ENCODE results near the gene GCNT3.

Gene GCNT3, protein sequence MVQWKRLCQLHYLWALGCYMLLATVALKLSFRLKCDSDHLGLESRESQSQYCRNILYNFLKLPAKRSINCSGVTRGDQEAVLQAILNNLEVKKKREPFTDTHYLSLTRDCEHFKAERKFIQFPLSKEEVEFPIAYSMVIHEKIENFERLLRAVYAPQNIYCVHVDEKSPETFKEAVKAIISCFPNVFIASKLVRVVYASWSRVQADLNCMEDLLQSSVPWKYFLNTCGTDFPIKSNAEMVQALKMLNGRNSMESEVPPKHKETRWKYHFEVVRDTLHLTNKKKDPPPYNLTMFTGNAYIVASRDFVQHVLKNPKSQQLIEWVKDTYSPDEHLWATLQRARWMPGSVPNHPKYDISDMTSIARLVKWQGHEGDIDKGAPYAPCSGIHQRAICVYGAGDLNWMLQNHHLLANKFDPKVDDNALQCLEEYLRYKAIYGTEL

DNA sequence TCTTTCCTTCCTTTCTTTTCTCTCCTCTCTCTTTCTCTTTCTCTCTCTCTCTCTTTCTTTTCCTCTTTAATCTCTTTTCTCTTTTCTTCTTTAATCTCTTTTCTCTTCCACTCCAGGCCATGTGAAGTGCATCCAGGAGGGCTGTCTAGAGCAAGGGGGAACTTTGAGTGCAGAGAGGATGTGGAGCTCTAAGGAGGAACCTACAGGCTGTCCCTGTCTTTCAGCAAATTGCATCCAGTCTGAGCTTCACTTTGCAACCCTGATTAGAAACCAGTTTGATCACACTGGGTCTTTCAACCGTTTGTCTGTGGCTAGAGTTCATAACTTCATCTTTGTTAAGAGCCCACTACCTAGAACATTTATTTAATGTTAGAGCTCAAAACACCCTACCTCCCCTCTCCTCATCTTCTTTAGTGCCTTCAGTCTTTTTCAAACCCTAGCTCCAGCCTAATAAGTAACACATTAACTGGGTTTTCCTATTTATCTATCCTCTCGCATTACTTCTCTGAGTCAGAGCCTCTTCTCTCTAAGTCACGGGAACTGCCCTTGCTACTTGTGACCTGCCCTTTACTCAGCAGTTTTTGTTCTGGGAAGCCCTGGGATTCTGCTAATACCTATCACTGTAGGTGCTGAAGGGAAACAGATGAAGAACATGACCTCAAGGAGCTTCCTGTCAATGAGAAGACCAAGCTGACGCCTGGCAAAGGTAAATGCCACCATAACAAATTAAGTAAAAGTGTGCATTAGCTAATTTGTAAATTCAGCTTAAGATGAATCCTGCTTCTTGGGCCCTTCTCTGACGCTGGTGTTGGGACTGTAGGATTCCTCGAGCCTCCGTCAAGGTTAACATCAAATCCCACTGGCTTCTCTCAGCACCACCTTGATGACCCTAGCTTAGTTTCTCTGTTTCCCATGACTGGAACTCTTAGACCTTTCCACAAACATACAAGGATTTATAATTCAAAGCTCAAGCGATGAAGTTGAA lies at the start of gene GCNT3:
GCNT3 (plus strand) TSS at position 508 of the 985 bp plus-strand sequence. CDS start 6,456 bp downstream, outside the sequence.
- DNase-seq: no peak

DNA sequence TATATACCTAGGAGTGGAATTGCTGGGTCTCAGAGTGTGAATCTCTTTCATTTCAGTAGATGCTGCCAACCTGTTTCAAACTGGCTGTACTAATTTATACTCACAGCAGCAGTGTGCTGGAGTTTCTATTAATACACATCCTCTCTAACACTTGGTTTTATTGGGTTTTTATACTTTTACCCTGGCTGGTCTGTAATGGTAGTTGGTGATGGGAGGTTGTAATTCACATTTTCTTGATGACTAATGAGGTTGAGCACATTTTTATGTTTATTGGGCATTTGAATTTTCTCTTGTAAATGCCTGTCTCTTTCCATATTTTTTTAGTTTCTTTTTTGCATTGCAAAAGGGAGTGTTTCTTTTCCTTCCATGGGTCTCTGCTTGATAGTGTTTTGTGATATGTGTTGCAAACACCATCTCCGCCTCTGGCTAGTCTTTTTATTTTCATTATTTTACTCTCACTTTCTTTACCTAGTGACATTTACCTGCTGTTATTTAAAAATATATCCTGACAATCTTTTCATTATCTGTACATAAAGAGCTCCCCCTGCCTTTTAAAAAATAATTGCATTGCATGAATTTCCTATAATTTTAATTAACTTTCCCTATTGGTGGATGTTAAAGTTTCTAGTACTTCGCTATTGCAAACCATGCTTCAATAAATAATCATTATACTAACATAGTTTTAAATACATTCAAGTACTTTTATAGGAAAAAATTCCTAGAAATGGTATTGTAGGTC lies 49.0 kb upstream of the GCNT3 start:
- DNase-seq: no peak

DNA sequence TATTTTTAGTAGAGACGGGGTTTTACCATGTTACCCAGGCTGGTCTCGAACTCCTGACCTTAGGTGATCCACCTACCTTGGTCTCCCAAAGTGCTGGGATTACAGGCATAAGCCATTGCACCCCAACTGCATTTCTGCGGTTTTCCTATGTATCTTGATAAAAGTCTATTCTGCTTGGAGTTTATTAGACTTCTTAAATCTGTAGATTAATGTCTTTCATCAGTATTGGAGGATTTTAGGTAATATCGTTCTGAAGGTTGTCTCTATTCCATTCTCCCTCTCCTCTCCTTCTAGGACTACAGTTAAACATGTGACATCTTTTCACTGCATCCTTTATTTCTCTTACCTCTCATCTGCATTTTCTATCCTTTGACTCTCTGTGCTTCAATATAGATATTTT lies 46.3 kb upstream of the GCNT3 start:
- no peak for DNase-seq

DNA sequence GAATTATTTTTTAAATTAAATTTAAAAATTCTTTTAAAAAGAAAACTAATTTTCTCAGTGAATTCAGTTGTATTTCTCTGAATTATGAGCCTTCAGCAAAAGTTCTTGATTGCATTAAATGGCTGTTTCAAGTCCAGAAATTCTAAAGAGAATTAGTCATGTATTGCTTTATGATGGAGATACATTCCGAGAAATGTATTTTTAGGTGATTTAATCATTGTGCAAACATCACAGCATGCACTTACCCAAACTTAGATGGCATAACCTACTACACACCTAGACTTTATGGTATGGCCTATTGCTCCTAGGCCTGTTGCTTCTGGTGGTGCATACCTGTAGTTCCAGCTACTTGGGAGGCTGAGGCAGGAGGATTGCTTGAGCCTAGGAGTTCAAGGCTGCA lies 44.3 kb upstream of the GCNT3 start:
- DNase-seq: no peak

DNA sequence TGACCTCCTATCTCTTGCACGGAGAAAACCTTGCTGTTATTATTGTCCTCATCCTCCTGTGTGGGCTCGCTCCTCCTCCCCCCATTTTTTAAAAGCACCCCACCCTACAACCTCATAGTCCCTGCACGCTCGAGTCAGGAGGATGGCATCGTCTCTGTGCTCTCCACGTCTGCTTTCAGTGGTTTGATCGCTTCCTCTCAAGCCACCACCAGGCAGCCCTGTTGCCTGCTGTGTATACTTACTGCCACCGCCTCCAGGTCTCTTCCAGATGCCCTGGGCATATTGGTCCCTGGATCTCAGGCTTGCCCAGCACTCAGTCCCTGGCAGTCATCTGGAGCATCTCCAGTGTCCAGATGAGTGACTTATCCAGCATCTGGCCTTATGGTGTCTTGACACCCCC lies 42.1 kb upstream of the GCNT3 start:
- no peak for DNase-seq

DNA sequence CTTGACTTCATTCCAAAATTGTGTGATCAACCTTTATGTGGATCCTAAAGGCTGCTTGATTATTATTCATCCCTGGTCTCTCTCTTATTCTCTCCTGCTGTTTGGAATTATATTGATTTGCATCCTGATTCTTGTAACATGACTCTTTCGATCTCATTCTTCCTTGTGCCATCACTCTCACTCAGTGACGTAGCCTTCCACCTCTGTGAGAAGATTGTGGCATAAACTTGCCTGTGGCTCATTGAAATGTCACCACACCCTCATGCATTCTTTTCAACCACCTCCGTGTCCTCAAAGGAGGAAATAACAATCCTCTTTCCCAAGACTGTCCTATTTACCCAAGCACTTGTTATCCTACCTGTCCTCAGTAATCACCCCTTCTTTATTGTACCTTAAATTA lies 41.3 kb upstream of the GCNT3 start:
- DNase-seq: no peak

DNA sequence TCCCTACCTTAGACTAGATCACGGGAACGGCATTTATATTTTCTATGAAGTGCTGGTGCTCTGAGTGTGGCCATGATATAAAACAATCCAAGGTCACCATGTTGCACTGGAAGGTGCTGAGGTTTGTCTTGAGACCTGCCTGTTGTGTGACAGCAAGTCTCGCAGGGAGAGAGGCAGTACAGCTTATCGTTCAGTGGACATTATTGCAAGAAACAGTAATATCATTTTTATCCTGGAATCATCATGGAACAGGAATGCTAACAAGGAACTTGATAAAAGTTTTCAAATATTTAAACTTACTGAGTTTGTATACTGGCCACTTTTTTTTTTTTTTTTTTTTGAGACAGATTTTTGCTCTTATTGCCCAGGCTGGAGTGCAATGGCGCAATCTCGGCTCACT lies 40.0 kb upstream of the GCNT3 start:
- DNase-seq: no peak

DNA sequence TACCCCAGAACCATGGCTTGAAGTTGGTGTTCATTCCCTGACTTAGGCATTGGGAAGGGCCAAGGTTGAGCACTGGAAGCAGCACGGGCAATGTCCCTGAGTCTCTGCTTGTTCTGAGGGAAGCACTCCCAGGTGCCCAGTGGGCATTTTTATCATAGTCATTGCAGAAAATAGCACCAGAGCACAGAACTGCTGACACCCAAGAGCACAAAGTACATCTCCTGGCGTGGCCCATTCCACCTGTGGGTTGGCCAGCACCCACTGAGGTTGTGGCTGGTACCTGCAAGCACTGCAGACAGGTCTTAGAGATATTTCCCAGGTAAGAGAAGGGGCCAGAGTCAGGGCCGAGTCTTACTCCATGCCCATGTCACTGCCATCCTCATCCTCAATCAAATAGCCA lies 28.5 kb upstream of the GCNT3 start:
- no peak for DNase-seq

DNA sequence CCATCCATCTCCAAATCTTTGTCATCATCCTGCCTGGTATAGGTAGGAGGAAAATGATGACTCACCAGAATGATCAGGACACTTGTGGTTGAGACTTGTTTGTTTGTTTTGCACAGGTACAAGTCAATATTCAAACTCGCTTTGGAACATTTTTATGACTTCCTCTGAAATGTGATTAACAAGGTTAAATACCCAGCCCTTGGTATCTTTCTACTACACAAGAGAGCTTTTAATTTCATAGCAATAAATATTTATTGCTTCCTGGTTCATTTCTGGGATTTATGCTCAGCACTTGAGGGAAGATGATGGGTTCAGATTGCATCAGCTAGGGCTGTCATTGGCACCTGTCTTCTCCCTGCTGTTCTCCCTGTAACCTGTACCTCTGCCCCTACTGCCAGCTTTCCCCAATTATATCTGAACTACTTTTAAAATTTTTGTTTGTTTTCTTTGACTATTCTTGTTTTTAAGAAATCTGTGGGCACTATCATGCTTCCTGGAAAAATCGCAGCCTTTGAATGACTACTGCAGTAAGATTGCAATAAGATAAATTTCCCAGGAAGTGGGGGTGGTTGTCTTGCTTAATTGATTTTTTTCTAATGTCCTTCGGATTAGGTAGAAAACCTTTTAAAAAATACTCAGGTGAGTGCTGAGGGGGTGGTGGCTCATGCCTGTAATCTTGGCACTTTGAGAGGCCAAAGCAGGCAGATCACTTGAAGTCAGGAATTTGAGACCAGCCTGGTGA lies 24.3 kb upstream of the GCNT3 start:
- DNase-seq: no peak

DNA sequence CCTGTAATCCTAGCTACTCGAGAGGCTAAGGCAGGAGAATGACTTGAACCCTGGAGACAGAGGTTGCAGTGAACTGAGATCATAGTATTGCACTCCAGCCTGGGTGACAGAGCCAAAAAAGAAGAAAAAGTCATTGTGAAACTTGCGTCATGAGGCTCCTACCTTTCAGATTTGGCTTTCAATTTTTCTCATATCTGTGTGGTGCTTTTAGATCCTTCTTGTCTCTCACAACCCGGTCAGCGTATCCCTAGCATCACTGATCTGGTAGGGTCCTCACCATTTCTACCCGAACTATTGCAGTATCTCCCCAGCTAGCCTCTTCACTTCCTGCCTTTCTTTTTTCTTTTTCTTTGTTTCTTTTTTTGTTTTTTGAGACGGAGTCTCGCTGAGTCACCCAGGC lies 21.6 kb upstream of the GCNT3 start:
- no peak for DNase-seq

DNA sequence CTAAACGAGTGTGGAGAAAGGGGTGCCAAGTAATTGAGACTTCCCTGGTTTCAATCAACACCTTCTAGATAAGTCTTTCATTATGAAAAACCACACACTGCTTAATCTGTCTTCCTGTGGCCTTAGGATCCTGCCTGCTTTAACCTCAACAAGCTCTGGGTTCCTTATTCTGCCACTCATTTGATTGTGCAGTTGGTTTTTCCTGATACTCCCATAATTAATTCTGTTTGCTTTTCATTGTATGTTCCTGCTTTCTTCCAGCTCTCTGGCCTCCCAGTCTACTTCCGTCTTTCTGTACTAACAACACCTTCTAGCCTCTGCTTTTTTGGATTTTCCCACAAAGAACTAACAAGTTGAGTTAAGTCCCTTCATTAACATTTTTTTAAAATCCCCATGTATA lies 20.2 kb upstream of the GCNT3 start:
- no peak for DNase-seq

DNA sequence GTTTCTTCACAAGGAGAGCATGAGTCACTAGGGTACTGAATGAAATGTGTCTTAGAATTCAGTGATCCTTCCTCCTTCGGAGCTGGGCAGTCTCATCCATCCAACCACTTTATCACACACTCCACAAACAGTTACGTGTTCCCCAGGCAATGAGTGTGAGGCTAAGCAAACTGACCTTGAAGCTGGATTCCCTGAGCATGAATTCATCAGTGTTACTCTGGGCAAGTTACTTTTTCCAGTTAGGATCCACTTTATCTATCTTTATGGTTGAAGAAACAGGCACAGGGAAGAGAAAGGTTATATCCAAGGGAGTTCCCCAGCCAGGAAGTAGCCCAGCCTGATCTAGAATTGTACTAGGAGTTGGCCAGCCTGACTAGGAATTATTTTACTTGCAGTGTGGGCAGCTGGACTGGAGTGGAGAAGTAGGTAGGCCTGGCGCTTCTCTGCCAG lies 17.1 kb upstream of the GCNT3 start:
- DNase-seq: no peak

DNA sequence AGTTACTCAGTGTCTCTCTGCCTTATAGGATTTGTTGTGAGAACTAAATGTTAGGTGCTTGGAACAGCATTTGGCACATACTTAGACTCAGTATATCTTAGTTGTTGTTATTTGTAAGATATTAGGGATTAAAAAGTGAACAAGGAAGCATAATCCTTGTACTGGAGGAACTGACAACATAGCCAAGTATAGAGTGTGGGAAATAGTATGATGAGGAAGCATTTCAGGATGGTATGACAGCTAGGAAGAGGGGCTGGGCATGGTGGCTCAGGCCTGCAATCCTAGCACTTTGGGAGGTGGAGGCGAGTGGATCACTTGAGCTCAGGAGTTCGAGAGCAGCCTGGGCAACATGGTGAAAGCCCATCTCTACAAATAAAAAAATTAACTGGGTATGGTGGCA lies 16.6 kb upstream of the GCNT3 start:
- DNase-seq: no peak

DNA sequence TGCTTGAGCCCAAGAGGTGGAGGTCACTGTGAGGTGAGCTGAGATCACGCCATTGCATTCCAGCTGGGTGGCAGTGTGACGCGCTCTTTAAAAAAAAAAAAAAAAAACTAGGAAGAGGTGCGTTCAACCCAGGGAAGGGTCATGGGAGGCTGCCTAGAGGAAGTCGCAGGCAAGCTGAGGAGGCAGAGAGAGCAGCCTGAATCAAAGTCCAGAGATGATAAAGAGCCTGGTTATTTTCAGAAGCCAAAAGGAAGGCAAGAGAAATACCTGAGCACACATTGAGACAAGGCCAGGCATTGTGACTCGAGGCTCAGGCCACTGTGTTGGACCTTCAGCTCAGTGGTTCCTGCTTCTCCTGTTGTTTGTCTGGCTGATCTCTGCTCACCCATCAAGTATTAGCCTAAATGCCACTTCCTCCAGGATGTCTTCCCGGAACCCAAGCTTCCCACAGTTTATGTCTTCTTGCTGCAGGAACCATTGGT lies 16.1 kb upstream of the GCNT3 start:
- DNase-seq: no peak

DNA sequence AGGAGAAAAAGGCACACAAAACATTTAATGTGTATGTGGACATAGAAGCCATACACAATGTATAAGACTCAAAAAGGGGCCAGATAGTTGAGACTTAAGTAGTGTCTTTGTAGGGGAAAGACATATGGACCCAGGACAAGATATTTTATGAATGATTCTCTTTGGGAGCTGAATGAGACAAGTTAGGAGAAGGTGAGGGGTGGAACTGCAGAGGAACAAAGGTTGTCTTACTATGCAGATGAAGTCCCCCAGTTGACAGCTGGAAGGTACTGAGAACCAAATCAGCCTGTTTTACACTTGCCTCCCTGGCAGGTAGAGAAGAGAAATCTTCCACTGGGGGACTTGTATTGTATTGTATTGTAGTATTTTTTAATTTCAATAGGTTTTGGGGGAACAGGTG lies 14.9 kb upstream of the GCNT3 start:
- no peak for DNase-seq

DNA sequence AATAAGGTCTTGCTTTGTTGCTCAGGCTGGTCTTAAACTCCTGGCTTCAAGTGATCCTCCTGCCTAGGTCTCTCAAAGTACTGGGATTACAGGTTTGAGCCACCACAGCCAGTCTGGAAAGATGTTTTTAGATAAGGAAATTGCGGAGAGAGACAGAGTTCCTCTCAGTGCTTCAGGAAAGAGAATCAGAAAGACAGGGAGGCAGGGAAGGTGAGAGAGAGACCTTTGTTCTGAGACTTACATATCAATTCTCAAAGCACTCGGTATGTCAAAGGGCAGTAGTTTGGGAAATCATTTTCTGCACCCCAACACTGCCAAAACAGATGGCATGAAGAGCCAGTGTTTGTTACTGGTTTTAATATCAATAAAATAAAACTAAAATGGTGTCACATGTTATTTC lies 13.1 kb upstream of the GCNT3 start:
- no peak for DNase-seq

DNA sequence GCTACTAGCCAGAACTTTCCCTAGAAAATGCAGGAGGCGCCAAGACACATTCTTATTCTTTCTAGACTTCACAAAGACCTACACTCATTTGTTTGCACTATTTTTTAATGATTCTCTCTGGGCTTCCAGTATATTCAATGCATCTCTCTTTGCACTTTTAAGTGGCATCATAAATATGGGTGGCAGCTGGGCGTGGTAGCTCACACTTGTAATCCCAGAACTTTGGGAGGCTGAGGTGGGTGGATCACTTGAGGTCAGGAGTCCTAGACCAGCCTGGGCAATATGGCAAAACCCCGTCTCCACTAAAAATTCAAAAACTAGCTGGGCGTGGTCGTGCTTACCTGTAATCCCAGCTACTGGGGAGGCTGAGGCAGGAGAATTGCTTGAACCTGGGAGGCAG lies 5.6 kb upstream of the GCNT3 start:
- no peak for DNase-seq

DNA sequence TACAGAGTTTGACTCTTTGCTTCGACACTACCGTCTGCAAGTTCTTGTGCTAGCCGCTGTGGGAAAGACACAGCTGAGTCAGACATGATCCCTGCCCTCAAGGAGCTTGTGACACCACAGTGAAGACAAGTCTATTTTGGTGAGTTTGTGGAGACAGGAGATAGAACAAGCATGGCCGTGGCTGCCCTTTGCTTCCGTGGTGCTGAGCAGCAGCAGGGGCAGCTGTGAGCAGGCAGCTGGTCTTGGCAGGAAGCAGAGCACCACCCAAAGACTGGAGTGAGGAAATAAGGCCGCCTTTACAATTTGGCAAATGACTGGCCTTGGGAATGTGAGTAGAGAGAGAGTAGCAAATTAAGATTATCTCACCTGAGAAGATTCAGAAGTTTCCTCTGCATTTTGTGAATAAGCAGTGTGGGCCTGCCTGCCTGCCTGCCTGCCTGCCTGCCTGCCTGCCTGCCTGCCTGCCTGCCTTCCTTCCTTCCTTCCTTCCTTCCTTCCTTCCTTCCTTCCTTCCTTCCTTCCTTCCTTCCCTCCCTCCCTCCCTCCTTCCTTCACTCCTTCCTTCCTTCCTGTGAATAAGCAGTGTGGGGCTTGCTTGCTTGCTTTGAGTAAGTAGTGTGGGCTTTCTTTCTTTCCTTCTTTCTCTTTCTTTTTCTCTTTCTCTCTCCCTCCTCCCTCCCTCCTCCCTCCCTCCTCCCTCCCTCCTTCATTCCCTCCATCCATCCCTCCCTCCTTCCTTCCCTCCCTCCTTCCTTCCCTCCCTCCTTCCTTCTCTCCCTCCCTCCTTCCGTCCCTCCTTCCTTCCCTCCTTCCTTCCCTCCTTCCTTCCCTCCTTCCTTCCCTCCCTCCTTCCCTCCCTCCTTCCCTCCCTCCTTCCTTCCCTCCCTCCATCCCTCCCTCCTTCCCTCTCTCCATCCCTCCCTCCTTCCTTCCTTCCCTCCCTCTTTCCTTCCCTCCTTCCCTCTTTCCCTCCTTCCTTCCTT lies 1.6 kb upstream of the GCNT3 start:
- no peak for DNase-seq

DNA sequence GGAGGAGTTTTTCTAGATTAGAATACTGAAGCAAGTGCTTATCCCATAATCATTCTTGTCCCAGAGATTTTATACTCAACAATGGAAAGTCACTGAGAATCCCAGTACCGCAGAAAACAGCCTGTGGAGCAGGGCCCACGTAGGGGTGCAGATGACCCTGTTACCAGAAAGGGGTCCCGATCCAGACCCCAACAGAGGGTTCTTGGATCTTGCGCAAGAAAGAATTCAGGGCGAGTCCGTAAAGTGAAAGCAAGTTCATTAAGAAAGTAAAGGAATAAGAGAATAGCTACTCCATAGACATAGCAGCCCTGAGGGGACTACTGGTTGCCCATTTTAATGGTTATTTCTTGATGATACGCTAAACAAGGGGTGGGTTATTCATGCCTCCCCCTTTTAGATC lies 2.6 kb downstream of the GCNT3 start:
- DNase-seq: no peak

DNA sequence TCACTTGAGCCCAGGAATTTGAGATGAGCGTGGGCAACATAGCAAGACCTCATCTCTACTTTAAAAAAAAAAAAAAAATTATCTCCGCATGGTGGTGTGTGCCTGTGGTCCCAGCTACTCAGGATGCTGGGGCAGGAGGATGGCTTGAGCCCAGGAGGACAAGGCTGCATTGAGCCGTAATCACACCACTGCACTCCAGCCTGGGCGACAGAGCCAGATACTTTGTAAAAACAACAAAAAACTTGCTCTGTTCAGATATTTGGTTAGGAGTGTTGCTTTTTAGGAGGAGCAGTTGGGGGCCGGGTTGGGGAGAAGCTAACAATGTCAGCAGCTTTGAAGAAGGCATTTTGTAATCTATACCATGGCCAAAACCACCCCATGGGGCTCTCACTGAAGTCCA lies 4.1 kb downstream of the GCNT3 start:
- no peak for DNase-seq

DNA sequence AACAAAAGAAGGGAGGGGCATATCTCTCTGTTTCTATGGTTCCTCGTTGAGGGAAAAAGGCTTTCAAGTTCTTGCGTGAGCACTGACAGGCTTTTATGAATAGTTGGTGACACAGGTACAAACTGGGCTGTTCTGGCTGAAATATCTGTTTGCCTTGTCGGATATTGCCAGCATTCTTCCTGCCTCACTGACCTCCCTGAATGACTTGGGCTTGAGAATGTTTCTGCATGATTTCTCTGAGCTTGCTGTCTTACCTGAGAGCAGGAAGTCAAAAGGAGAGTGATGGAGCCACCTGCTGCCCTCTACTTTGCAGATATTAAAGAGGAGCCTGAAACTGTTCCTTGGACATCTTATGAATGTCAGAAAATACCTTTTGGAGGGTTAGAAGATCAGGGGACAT lies 4.8 kb downstream of the GCNT3 start:
- no peak for DNase-seq
